Measurements from ENCODE around the gene CELF5.
"Not testable (repeated sequence)": the region's sequence is repeated elsewhere in the genome, so short reads cannot be mapped to it uniquely, and the experiment has no call there.

CELF5 gene

DNA sequence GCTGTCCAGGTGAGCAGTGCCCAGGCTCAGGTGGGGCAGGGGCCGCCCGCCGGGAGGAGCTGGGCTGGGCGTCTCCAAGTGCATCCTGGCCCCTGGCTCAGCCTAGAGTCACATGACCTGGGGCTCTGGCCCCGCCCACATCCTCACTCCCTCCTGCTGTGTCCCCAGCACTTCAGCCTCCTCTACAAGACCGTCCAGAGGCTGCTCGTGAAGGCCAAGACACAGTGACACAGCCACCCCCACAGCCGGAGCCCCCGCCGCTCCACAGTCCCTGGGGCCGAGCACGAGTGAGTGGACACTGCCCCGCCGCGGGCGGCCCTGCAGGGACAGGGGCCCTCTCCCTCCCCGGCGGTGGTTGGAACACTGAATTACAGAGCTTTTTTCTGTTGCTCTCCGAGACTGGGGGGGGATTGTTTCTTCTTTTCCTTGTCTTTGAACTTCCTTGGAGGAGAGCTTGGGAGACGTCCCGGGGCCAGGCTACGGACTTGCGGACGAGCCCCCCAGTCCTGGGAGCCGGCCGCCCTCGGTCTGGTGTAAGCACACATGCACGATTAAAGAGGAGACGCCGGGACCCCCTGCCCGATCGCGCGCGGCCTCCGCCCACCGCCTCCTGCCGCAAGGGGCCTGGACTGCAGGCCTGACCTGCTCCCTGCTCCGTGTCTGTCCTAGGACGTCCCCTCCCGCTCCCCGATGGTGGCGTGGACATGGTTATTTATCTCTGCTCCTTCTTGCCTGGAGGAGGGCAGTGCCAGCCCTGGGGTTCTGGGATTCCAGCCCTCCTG lies 16.8 kb upstream of the CELF5 start:
- DNase-seq (ENCODE audit: low spot score): no peak

DNA sequence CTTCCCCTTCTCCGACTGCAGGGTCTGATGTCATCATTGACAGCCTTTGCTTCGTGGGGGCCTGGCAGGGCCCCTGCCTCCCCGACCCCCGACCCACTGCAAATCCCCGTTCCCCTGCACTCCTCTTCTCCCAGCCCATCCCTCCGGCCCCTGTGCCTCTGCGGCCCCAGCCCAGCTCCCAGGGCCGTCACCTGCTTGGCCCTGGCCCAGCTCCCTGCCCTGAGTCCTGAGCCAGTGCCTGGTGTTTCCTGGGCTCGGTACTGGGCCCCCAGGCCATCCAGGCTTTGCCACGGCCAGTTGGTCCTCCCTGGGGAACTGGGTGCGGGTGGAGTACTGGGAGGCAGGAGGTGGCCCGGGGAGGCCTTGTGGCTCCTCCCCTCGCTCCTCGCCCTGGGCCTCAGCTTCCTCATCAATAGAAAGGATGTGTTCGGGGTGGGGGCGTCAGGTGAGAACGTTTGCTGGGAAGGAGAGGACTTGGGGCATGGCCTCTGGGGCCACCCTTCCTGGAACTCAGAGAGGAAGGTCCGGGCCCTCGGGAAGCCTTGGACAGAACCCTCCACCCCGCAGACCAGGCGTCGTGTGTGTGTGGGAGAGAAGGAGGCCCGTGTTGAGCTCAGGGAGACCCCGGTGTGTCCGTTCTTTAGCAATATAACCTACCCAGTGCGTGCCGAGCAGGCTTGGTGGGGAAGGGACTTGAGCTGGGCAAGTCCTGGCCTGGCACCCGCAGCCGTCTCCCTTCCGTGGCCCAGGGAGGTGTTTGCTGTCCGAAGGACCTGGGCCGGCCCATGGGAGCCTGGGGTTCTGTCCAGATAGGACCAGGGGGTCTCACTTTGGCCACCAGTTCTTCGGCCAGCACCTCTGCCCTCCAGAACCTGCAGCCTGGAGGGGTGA lies 15.9 kb upstream of the CELF5 start:
- no peak for DNase-seq (ENCODE audit: low spot score)

DNA sequence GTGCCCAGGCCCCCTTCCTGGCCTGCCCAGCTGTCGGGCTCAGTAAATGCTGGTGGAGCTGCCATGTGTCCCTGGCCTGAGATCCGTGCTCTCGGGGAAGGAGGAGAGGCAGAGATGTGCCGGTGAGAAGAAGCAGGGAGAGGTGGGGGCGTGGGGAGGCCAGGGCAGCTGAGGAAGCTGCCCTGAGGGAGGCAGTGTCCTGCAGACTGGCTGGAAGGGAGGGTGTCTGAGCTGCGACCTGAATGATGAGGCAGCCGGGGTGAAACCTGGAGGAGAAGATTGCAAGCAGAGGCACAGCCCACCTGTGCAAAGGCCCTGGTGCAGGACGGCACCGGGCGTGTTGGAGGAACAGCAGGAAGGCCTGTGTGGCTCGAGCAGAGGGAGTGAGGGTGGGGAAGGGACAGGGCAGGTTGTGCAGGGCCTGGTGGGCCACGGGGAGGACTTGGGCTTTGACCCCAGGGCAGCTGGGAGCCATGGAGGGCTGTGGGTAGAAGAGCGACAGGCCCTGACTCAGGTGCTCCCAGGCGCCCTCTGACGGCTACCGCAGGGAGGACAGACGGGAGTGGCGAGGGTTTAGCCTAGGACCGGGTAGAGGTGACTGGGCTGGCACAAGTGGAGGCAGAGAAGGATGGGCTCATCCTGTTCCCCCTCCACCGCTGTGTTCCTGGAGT lies 14.0 kb upstream of the CELF5 start:
- DNase-seq (ENCODE audit: low spot score): peak; percentile 78

DNA sequence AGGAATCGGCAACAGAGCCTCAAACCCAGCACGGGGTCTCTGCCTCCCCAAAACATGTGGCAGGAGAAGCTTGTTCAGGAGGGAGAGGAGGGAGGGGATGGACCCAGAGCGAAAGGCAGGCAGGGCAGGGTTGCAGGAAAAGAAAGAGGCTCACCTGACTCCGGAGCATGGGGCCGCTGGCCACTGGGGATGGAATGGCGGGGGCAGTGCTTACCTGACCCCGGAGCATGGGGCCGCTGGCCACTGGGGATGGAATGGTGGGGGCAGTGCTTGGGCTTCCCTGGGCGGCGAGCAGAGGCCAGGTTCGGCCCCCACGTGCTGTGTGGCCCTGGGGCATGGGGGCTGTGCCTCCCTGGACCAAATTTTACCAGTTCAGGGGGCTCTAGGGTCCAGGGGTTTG lies 13.3 kb upstream of the CELF5 start:
- DNase-seq (ENCODE audit: low spot score): no peak

- no peak for DNase-seq (ENCODE audit: low spot score)
Observed at GRCh38 chr19:3213159-3213558, 11.3 kb upstream of the CELF5 start.

GRCh38 chr19:3216874-3217273 lies 7.6 kb upstream of the CELF5 start:
- DNase-seq (ENCODE audit: low spot score): no peak

DNA sequence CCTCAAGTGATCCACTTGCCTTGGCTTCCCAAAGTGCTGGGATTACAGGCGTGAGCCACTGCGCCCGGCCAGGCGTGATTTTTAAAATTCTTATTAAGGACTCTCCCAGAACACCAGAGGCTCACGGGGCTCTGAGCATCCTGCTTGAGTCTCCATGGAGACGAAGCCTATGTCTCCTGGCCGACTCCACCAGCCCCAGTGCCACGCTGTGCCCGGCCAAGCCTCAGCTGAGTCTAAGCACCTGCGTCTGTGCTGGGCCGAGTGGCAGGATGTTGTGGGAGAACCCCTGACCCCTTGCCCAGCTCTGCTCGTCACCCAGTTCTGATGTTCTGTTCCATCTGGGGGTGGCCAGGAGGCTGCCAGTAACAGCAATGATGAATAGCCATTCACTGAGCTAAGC lies 3.9 kb upstream of the CELF5 start:
- no peak for DNase-seq (ENCODE audit: low spot score)

GRCh38 chr19:3221576-3221975 lies 2.9 kb upstream of the CELF5 start:
- DNase-seq (ENCODE audit: low spot score): not testable (repeated sequence)

- no peak for DNase-seq (ENCODE audit: low spot score)
Observed at GRCh38 chr19:3222709-3223108, 1.8 kb upstream of the CELF5 start.

DNA sequence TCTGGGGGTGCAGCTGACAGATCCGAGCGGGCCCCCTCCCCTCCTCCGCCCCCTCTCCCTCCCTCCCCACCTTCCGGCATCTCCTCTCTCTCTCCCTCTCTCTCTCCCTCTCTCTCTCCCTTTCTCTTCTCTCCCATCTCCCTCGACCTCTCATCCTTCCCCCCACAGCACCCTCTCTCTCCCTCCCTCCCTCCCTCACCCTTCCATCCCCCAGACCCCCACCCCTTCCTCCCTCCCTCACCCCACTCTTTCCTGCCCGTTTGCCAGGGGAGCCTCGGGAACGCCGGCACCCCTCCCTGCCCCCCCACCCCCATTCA lies 666 bp downstream of the CELF5 start:
- DNase-seq (ENCODE audit: low spot score): no peak

GRCh38 chr19:3225677-3226093 lies 1.2 kb downstream of the CELF5 start:
- DNase-seq (ENCODE audit: low spot score): no peak

- DNase-seq (ENCODE audit: low spot score): no peak
Observed at GRCh38 chr19:3227054-3227626, 2.7 kb downstream of the CELF5 start.

DNA sequence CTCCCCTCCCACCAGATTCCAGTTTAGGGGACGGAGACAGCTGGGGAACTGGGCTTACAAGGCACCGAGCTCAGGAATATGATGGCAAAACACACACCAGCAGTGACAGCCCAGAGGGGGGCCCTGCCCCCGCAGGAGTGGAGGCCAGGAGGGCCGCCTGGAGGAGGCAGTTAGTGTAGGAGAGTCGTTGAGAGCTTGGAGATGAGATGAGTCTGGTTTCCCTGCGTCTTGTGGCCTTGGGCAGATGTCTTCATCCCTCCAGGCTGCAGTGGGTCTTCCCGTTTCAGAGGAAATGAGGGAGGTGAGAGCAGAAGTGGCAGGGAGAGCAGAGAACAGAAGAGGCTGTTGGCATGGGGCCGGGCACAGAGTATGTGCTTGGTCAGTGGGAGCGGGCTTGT lies 4.9 kb downstream of the CELF5 start:
- DNase-seq (ENCODE audit: low spot score): no peak

GRCh38 chr19:3229888-3230496 lies 5.5 kb downstream of the CELF5 start:
- DNase-seq (ENCODE audit: low spot score): no peak

DNA sequence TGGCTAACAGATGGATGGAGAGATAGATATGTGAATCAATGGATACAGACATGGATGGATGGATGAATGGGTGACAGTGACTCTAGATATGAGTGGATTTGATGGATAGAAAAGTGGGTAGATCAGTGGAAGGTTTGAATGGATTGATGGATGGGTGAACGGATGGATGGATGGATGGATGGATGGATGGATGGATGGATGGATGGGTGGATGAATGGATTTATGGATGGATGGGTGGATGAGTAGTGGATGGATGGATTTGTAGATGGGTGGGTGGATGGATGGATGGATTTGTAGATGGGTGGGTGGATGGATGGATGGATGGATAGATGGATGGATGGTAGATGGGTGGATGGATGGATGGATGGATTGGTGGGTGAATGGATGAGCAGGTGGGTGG lies 6.8 kb downstream of the CELF5 start:
- no peak for DNase-seq (ENCODE audit: low spot score)

DNA sequence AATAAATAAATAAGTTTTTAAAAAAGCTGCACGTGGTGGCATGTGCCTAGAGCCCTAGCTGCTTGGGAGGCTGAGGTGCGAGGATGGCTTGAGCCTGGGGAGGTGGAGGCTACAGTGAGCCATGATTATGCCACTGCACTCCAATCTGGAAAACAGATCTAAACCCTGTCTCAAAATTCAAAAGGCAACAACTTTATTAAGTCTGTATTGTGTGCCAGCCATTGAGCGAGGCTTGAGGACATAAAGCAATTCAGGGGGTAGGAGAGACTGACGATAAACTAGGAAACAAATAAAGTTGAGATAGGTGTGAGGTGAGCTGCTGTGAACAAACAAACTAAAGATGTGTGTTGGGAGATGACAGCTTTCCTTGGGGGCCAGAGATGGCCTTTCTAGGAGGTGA lies 8.7 kb downstream of the CELF5 start:
- DNase-seq (ENCODE audit: low spot score): no peak

DNA sequence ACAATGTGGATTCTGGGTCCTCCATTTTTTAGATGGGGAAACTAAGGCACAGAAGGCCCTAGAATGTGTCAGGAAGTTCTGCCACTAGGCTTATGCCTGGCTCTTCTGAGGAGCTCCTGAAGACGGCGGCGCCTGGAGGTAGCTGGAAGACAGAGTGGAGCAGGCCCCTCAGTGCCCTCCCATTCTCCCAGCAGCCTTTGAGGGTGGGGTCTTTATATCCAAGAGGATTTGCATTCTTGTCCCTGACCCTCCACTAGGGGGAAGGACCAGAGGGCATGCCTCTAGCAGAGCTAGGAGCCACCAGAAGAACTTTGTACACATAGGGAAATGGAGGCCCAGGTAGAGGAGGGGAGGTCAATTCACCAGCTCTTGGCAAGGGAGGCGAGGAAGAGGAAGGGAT lies 9.4 kb downstream of the CELF5 start:
- DNase-seq (ENCODE audit: low spot score): no peak

GRCh38 chr19:3234800-3235199 lies 10.3 kb downstream of the CELF5 start:
- DNase-seq (ENCODE audit: low spot score): no peak

DNA sequence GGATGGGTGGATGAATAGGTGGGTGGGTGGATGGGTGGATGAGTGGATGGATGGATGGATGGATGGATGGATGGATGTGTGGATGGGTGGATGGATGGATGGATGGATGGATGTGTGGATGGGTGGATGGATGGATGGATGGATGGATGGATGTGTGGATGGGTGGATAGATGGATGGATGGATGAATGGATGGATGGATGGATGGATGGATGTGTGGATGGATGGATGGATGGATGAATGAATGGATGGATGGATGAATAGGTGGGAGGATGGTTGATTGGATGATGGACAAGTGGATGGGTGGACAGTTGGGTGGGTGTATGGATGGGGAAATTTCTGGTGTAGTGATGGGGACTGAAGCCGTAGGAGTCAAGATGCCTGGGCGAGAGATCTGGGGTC lies 11.1 kb downstream of the CELF5 start:
- not testable (repeated sequence) for DNase-seq (ENCODE audit: low spot score)

DNA sequence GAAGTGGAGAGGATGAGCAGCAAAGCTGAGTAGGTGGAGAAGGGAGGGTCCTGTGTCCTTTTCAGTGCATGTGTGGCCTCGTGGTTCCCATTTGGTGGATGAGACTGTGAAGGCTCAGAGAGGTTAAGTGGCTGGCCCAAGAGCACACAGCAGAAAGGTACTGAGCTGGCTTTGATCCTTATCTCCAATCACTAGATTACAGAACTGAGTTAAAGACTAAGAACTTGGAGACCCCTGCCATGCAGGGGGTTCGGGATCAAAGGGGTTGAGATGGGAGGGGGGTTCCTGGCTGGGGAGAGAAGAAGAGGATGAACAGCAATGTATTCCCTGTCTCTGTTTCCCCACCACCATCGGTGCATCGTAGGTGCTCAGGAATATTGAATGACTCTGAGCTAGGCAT lies 11.8 kb downstream of the CELF5 start:
- no peak for DNase-seq (ENCODE audit: low spot score)

DNA sequence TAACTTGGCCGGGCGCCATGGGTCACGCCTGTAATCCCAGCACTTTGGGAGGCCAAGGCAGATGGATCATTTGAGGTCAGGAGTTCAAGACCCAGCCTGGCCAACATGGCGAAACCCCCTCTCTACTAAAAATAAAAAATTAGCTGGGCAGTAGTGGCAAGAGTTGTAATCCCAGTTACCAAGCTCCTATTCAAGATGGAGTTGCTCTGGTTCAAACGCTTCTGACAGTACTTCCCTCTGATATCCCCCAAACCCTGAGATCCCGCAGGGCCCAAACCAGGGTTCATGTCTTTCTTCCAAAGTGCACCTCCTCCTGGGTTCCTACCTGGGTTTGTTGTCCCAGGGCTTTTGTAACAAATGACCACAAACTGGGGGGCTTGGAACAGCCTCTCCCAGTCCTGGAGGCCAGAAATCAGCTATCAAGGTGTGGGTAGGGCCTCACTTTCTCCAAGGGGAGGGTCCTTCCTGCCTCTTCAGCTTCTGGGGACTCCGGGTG lies 13.7 kb downstream of the CELF5 start:
- no peak for DNase-seq (ENCODE audit: low spot score)

DNA sequence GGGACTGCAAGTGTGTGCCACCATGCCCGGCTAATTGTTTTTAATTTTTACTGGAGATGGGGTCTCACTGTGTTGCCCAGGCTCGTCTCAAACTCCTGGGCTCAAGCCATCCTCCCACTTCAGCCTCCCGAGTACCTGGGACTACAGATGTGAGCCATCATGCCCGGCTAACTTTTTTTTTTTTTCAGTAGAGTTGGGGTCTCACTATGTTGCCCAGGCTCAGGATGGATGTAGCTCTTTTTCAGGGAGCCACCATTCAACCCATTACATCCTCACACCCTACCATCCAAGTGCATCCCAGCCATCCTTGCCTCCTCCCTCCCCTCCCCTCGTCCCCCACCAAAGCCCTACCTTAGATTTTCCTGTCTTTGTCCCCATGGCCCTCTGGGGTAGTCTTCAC lies 14.9 kb downstream of the CELF5 start:
- no peak for DNase-seq (ENCODE audit: low spot score)

All from hepatic stellate cell (primary cell).